ENCODE data around the gene NF1.
A peak's percentile ranks its signal among the peaks of the same experiment; 100 is the strongest.
"Not testable (repeated sequence)": the region's sequence is repeated elsewhere in the genome, so short reads cannot be mapped to it uniquely, and the experiment has no call there.

NF1 gene

GRCh38 chr17:31094600-31095235 is at the start of gene NF1:
TSS of gene NF1 (plus strand) at chr17:31094977. CDS start at chr17:31095310, 333 bp downstream.
- TF ChIP-seq CTCF (IDR thresholded peaks at IDR 0.05; ENCODE audit: control insufficient read depth, extremely low read depth, insufficient read depth), result no peak
- DNase-seq (ENCODE audit: low read depth), result peak; percentile 83
- peak within 1 kb of the TSS; percentile 85 for H3K4me3 ChIP-seq (ENCODE audit: low read depth, low read length)

- not testable (repeated sequence) for H3K4me3 ChIP-seq (ENCODE audit: low read depth, low read length)
Observed at GRCh38 chr17:31046856-31047425, 47.8 kb upstream of the NF1 start.

GRCh38 chr17:31048142-31048541 is 46.6 kb upstream of the NF1 start:
- no peak for DNase-seq (ENCODE audit: low read depth)
- H3K4me3 ChIP-seq (ENCODE audit: low read depth, low read length), result no peak overlapping the region
- TF ChIP-seq CTCF (IDR thresholded peaks at IDR 0.05; ENCODE audit: control insufficient read depth, extremely low read depth, insufficient read depth), result no peak

More at GRCh38 chr17:31046856-31047425, 47.8 kb upstream of the NF1 start:
- DNase-seq (ENCODE audit: low read depth), result not testable (repeated sequence)

- no peak for TF ChIP-seq CTCF (IDR thresholded peaks at IDR 0.05; ENCODE audit: control insufficient read depth, extremely low read depth, insufficient read depth)
- DNase-seq (ENCODE audit: low read depth), result no peak
- no peak overlapping the region for H3K4me3 ChIP-seq (ENCODE audit: low read depth, low read length)
Observed at GRCh38 chr17:31048780-31049179, 46.0 kb upstream of the NF1 start.

GRCh38 chr17:31050948-31051347 is 43.8 kb upstream of the NF1 start:
- no peak for DNase-seq (ENCODE audit: low read depth)
- H3K4me3 ChIP-seq (ENCODE audit: low read depth, low read length), result no peak overlapping the region
- TF ChIP-seq CTCF (IDR thresholded peaks at IDR 0.05; ENCODE audit: control insufficient read depth, extremely low read depth, insufficient read depth), result no peak

GRCh38 chr17:31051506-31051905 is 43.3 kb upstream of the NF1 start:
- DNase-seq (ENCODE audit: low read depth), result no peak
- H3K4me3 ChIP-seq (ENCODE audit: low read depth, low read length), result no peak overlapping the region
- no peak for TF ChIP-seq CTCF (IDR thresholded peaks at IDR 0.05; ENCODE audit: control insufficient read depth, extremely low read depth, insufficient read depth)

GRCh38 chr17:31052187-31052889 is 42.4 kb upstream of the NF1 start:
- no peak overlapping the region for H3K4me3 ChIP-seq (ENCODE audit: low read depth, low read length)
- no peak for TF ChIP-seq CTCF (IDR thresholded peaks at IDR 0.05; ENCODE audit: control insufficient read depth, extremely low read depth, insufficient read depth)
- no peak for DNase-seq (ENCODE audit: low read depth)

Data from LNCaP clone FGC (cell line).